ENCODE results near the gene FMR1. TPM values are rescaled to one million over a fixed set of nuclear protein-coding genes. Genes with fewer than 3 reads are reported as not detected.

Gene FMR1
- total and polyA plus RNA-seq, 8 donors: 35.2 to 93.3 (median 77.9) TPM

GRCh38 chrX:147901461-147902126 lies 10.1 kb upstream of the FMR1 start:
- Histone ChIP-seq H3K4me3 (no peak overlapping the region), H3K4me1 (no peaks in the 10 kb centered on the region), H3K27ac (no peak overlapping the region), H3K36me3 (no peaks in the 10 kb centered on the region), H3K9me3 (no peaks in the 10 kb centered on the region), H3K27me3 (no peaks in the 10 kb centered on the region)
- intact Hi-C loops (cut with DNase I): no loop called here
- ATAC-seq: no peak
- TF ChIP-seq CTCF (IDR thresholded peaks at IDR 0.05): no peak
- DNase-seq: no peak

- no peaks in the 10 kb centered on the region for H3K4me1 ChIP-seq
- DNase-seq: no peak
- ATAC-seq: no peak
- no peak overlapping the region for H3K27ac ChIP-seq
- no peaks in the 10 kb centered on the region for H3K27me3 ChIP-seq
- no peaks in the 10 kb centered on the region for H3K36me3 ChIP-seq
- no peaks in the 10 kb centered on the region for H3K9me3 ChIP-seq
- no peak overlapping the region for H3K4me3 ChIP-seq
- no peak for TF ChIP-seq CTCF (IDR thresholded peaks at IDR 0.05)
- intact Hi-C loops (cut with DNase I): no loop called here
These were observed 9.4 kb upstream of the FMR1 start for GRCh38 chrX:147902270-147902669.

- Histone ChIP-seq H3K4me1 (no peaks in the 10 kb centered on the region), H3K36me3 (no peaks in the 10 kb centered on the region), H3K27me3 (no peaks in the 10 kb centered on the region), H3K27ac (no peak overlapping the region), H3K9me3 (no peaks in the 10 kb centered on the region), H3K4me3 (no peak overlapping the region)
- no peak for TF ChIP-seq CTCF (IDR thresholded peaks at IDR 0.05)
- intact Hi-C loops (cut with DNase I): no loop called here
- ATAC-seq: no peak
- DNase-seq: peak in 1 of 4 donors; percentile 11
These were observed 3.6 kb upstream of the FMR1 start for GRCh38 chrX:147908106-147908505.

- Histone ChIP-seq H3K9me3 (no peaks in the 10 kb centered on the region), H3K27ac (no peak overlapping the region), H3K4me3 (no peak overlapping the region), H3K36me3 (no peaks in the 10 kb centered on the region), H3K27me3 (no peaks in the 10 kb centered on the region), H3K4me1 (peaks cover 6 to 14% of the 10 kb centered on the region in 2 donors)
- ATAC-seq (no peak), DNase-seq (no peak)
- intact Hi-C loops (cut with DNase I): no loop called here
- no peak for TF ChIP-seq CTCF (IDR thresholded peaks at IDR 0.05)
These were observed 1.1 kb upstream of the FMR1 start for GRCh38 chrX:147910607-147911006.

- peak; percentile 55 for ATAC-seq
- peak overlapping the region; percentile 90 to 93 for H3K27ac ChIP-seq
These were observed 528 bp downstream of the FMR1 start for GRCh38 chrX:147912093-147912801.

More at GRCh38 chrX:147912093-147912801, 528 bp downstream of the FMR1 start:
- no peaks in the 10 kb centered on the region for H3K27me3 ChIP-seq
- H3K9me3 ChIP-seq: no peaks in the 10 kb centered on the region
- no peaks in the 10 kb centered on the region for H3K36me3 ChIP-seq
- H3K4me3 ChIP-seq: peak overlapping the region; percentile 51 to 68
- TF ChIP-seq CTCF (IDR thresholded peaks at IDR 0.05): no peak
- intact Hi-C loops (cut with DNase I): no loop called here
- H3K4me1 ChIP-seq: peaks cover 6 to 26% of the 10 kb centered on the region in 2 donors
- DNase-seq: peak; percentile 32 to 76 (median 42)

Data from left lung (tissue), 10 donors.